Measurements from ENCODE around the gene KRTAP5-1. TPM values are rescaled to one million over a fixed set of nuclear protein-coding genes. Genes with fewer than 3 reads are reported as not detected.
A peak's percentile ranks its signal among the peaks of the same experiment; 100 is the strongest.

The KRTAP5-1 gene
- polyA plus RNA-seq, 2 of the 4 experiments (the other 2 are of a cell fraction): not detected

GRCh38 chr11:1554981-1555712 lies 29.9 kb downstream of the KRTAP5-1 start:
- no peaks in the 10 kb centered on the region for H3K9me3 ChIP-seq
- no peak overlapping the region for H3K4me2 ChIP-seq
- H3K4me1 ChIP-seq: peaks cover 48% of the 10 kb centered on the region
- POLR2A ChIA-PET: interaction anchor here (0.5 kb wide), 1 partner anchor 17 kb away, joined by 3 read pairs; the partner anchor contains the start of gene DUSP8
- CTCF ChIA-PET: interaction anchor here (1.3 to 26.3 kb wide), 5 partner anchors 11 to 20 kb away, joined by 3 to 719 read pairs (median 7); no protein-coding TSS in a partner anchor
- FAIRE-seq (no peak), DNase-seq (ENCODE audit: low read depth in 1 of 2, low spot score in 1 of 2) (no peak), ATAC-seq (peak in 1 of 2 experiments; percentile 23; a peak in 2 of 6 replicates)
- H3K27ac ChIP-seq: peak overlapping the region in 1 of 2 experiments; percentile 31; a peak in 1 of 6 replicates
- no peak for TF ChIP-seq POLR2A (IDR thresholded peaks at IDR 0.05; ENCODE audit: low read length)
- 72% methylated on average over 7 of the region's 13 CpGs for WGBS (ENCODE audit: missing lambda C conversion rate)
- H3K4me3 ChIP-seq: no peak overlapping the region

GRCh38 chr11:1553808-1554594 lies 31.1 kb downstream of the KRTAP5-1 start:
- no peak; a peak in 1 of 6 replicates for ATAC-seq
- ChIA-PET CTCF (interaction anchor here (0.9 to 26.3 kb wide), 8 partner anchors 11 to 273 kb away, joined by 3 to 719 read pairs (median 4); no protein-coding TSS in a partner anchor), POLR2A (interaction anchor here (0.5 kb wide), 1 partner anchor 116 kb away, joined by 3 read pairs; no protein-coding TSS in a partner anchor)
- FAIRE-seq: no peak
- Histone ChIP-seq H3K27ac (0 out of 6 replicates have a peak overlapping the region, but pooled peaks of 1 of the 2 experiments have one; percentile 21), H3K4me3 (no peak overlapping the region), H3K4me2 (0 out of 3 replicates have a peak overlapping the region, but pooled peaks have one; percentile 14), H3K9me3 (no peaks in the 10 kb centered on the region), H3K4me1 (peaks cover 38% of the 10 kb centered on the region)
- DNase-seq (ENCODE audit: low read depth in 1 of 2, low spot score in 1 of 2): no peak
- TF ChIP-seq ZSCAN20 (CRISPR knock-in tag; IDR thresholded peaks at IDR 0.05) (no peak), ESRRA (IDR thresholded peaks at IDR 0.05; ENCODE audit: borderline replicate concordance, low read length) (no peak), PHF8 (IDR thresholded peaks at IDR 0.05; ENCODE audit: borderline replicate concordance, low read depth) (no peak), MAZ (IDR thresholded peaks at IDR 0.05; ENCODE audit: borderline replicate concordance, low read depth, low read length) (no peak), FOSB (CRISPR knock-in tag; IDR thresholded peaks at IDR 0.05) (no peak), HDAC2 (IDR thresholded peaks at IDR 0.05) (no peak), GATA3 (IDR thresholded peaks at IDR 0.05; ENCODE audit: borderline replicate concordance) (no peak), SREBF2 (IDR thresholded peaks at IDR 0.05) (no peak), FOSL2 (IDR thresholded peaks at IDR 0.05) (no peak), FOSL2 (CRISPR knock-in tag; IDR thresholded peaks at IDR 0.05) (no peak), SMC3 (IDR thresholded peaks at IDR 0.05) (no peak), ATOH8 (CRISPR knock-in tag; IDR thresholded peaks at IDR 0.05; ENCODE audit: low read depth) (no peak), E2F6 (IDR thresholded peaks at IDR 0.05; ENCODE audit: borderline replicate concordance, low read depth) (no peak), REST (IDR thresholded peaks at IDR 0.05) (no peak), TP53 (CRISPR knock-in tag; IDR thresholded peaks at IDR 0.05) (no peak), MYC (IDR thresholded peaks at IDR 0.05; ENCODE audit: borderline replicate concordance, low read length) (no peak), HOXA7 (CRISPR knock-in tag; IDR thresholded peaks at IDR 0.05) (no peak), HMGXB4 (CRISPR knock-in tag; IDR thresholded peaks at IDR 0.05; ENCODE audit: borderline replicate concordance) (no peak), KDM1A (IDR thresholded peaks at IDR 0.05; ENCODE audit: low read depth) (no peak), BHLHE40 (IDR thresholded peaks at IDR 0.05; ENCODE audit: low read depth, low read length) (no peak)
- 69% methylated on average over 14 of the region's 20 CpGs for WGBS (ENCODE audit: missing lambda C conversion rate)

Measured in A549 (cell line).